Motor neuron (in vitro differentiated cells): ENCODE measurements around the gene VWA8. TPM values are rescaled to one million over a fixed set of nuclear protein-coding genes. Genes with fewer than 3 reads are reported as not detected.
"Not testable (repeated sequence)": the region's sequence is repeated elsewhere in the genome, so short reads cannot be mapped to it uniquely, and the experiment has no call there.

Source experiments
- ATAC-seq, 8 experiments: fragments of 200-7000 bp; cut with Tn5 transposase; replicated peaks in 6 of 8; 2 replicates each; pipeline ENCODE4 v1.8.0; 2021; ENCODE audit warnings: mild to moderate bottlenecking in 8 of 8, moderate library complexity in 8 of 8
- H3K27ac ChIP-seq, 2 donors: fragments of 250-450 bp; sonication (Bioruptor Pico); 2 replicates each; pipeline ENCODE4 v1.9.0; 2021; ENCODE audit warnings: antibody characterized with exemption in 2 of 2, mild to moderate bottlenecking in 2 of 2, moderate library complexity in 1 of 2
- H3K4me1 ChIP-seq, 2 donors: fragments of 250-450 bp; sonication (Bioruptor Pico); replicated peaks in 1 of 2; 2 replicates each; pipeline ENCODE4 v1.6.1; 2021; ENCODE audit warnings: antibody characterized with exemption in 2 of 2, mild to moderate bottlenecking in 2 of 2, moderate library complexity in 1 of 2
- H3K4me3 ChIP-seq, 5 donors: fragments of 250-450 bp; sonication (Bioruptor Pico); 2 replicates each; pipeline ENCODE4 v1.9.0; 2021; ENCODE audit warnings: antibody characterized with exemption in 5 of 5, mild to moderate bottlenecking in 5 of 5, moderate library complexity in 4 of 5
- WGBS, 10 experiments: fragments of 450-650 bp; shearing (Covaris generic); methylation state at CpG; one replicate each; pipeline ENCODE4 v1.0.0; 2022; 5-methylcytosine and 5-hydroxymethylcytosine counted together
- in situ Hi-C, 9 experiments: fragments of 400-800 bp; cut with MboI; loops; one replicate each; pipeline ENCODE4 v1.15.0; 2021; ENCODE audit warnings: low sequenced_read_pairs in 9 of 9, low pct_unique_long_range_greater_than_20kb in 2 of 9; ENCODE audit not compliant: unreplicated experiment in 9 of 9
- total RNA-seq, 8 experiments: library from RNA; unstranded; fragments of 300-600 nt; gene quantifications; 2 replicates each; pipeline versions ENCODE4 v1.2.3 to v1.2.4, GENCODE V29; 2022

VWA8 gene
- total RNA-seq, 8 experiments from 2014 or later, result 9.1 to 31.7 (median 11.8) TPM

DNA sequence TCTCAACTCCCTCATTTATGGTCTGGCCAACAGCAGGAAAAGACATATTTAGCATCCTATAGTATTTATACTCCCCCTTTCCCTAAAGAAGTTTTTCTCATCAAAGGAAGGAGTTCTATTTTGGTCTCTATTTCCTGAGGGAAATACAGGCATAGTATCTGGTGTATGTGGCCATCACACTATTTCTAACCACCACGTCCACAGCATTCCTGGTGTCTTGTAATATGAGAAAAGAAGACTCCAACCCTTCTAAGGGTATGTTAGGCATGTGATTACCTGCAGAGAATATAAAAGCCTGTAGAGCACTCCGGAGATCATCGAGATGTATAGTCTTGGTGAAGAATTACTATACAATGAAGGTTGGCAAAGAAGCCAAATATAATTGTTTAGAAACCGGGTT is 137.4 kb downstream of the VWA8 start:
- no peak for ATAC-seq
- no peak overlapping the region for H3K4me3 ChIP-seq
- H3K27ac ChIP-seq, result no peak overlapping the region
- WGBS, 10 experiments, result 73 to 100% (median 88%) methylated on average over 1 to 4 of the region's 4 CpGs; no CpG with 5 or more reads in 1 of the 10 experiments
- in situ Hi-C loops, result no loop called here
- no peaks in the 10 kb centered on the region for H3K4me1 ChIP-seq

DNA sequence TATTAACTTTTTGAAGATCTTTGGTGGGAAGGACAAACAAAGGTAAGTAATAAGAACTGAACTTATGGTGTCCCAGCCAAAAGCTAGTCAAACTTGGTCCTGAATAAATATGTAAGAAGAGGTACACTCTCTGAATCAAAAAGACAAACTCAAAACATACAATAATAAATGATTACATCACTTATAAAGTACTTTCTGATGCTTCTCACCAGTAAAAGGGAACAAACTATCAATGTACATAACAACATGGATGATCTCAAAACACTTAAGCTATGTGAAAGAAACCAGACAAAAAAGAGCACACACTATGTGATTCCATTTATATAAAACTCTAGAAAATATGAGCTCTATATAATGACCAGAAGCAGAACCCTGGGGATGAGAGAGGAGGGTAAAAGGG is 138.3 kb downstream of the VWA8 start:
- in situ Hi-C loops, result no loop called here
- no peak for ATAC-seq
- Histone ChIP-seq H3K4me3 (no peak overlapping the region), H3K4me1 (no peaks in the 10 kb centered on the region), H3K27ac (no peak overlapping the region)

DNA sequence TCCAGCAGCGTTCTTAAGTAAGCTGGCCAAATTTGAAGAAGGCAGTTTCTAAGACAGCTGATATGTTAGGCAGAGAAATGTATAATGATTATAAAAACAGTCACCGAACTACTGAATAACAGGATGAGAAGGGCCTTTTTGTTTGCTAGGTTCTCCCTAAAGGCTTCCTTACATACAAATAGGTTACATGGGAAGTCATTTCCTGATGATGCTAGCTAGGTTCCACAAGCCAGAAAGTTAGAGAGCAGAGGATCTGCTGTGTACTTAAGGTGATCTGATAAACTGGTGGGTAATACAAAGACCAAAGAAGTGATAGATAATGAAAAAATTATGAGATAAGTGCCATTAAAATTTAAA is 139.7 kb downstream of the VWA8 start:
- Histone ChIP-seq H3K27ac (no peak overlapping the region), H3K4me3 (no peak overlapping the region), H3K4me1 (no peaks in the 10 kb centered on the region)
- no peak for ATAC-seq
- WGBS, 10 experiments, result 0 to 100% (median 64%) methylated on average over 1 to 2 of the region's 2 CpGs; no CpG with 5 or more reads in 1 of the 10 experiments
- in situ Hi-C loops, result no loop called here

DNA sequence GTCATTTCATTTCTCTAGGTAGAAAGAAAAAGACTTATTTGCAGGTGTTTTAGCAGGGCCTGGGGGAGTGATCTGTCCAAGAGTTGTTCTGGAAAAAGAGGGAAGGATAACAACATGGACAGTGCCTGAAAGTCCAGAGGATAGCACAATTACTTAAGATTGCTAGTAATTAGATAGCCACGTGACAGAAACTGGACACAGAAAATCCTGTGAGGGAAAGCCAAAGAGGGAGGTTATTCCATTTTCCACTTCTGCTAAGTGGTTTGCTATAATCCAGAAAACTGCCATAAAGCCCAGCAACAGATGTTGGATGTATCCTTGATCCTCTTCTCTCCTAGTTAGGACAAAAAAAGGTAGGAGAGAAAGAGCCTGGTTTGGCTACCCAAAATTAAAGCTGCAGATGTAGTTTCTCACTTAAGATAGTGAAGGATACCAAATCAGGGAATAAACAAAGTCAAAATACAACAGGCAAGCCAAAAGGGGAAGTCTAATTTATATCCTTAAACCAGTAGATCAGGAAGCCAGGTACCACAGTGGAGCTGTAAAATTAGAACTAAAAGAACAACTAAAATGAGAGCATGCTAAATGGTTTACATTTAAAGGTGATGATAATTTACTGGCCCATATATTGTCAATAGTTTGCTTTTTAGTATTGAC is 140.2 kb downstream of the VWA8 start:
- 60 to 100% (median 100%) methylated on average over 1 of the region's 1 CpG; no CpG with 5 or more reads in 1 of the 10 experiments for WGBS, 10 experiments
- H3K4me1 ChIP-seq, result no peaks in the 10 kb centered on the region
- H3K27ac ChIP-seq, result no peak overlapping the region
- in situ Hi-C loops, result no loop called here
- no peak overlapping the region for H3K4me3 ChIP-seq
- no peak for ATAC-seq

DNA sequence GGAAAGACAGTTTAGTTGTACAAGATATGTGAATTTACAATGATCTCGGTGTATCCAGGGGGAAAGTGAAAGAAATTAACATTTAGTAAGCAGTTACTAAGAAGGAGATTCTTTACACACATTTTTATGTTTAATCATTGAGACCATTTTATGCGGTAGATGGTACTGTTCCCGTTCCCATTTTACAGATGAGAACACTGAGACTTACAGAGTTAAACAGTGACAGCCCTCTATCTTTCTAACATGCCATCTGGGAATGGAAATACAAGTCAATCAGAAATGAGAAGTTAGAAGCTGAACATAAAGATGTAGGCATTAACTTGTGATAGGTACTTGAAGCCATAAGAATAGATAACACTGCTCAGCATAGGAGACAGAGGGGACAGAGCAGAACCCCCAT is 144.9 kb downstream of the VWA8 start:
- no peak for ATAC-seq
- 92 to 100% (median 100%) methylated on average over 2 to 3 of the region's 3 CpGs; no CpG with 5 or more reads in 1 of the 10 experiments for WGBS, 10 experiments
- no peak overlapping the region for H3K4me3 ChIP-seq
- H3K4me1 ChIP-seq, result no peaks in the 10 kb centered on the region
- in situ Hi-C loops, result no loop called here
- no peak overlapping the region for H3K27ac ChIP-seq

DNA sequence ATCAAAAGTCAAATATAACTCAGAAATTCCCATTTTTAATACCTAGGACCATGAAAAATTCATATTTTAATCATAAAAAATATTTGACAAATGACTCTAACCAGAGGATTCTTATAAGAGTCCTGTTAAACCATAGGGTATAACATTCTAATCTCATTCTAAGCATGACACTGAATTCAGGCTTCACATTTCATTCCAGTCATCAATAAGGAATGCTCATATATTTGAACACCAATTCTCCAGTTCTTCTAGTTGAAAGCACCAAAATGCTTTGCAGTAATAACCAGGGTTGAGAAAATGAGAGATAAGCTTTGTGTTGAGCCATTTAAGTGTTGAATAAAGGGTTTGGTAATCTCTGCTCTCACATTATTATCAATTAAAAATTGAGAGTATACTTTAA is 147.5 kb downstream of the VWA8 start:
- Histone ChIP-seq H3K4me3 (no peak overlapping the region), H3K27ac (no peak overlapping the region), H3K4me1 (no peaks in the 10 kb centered on the region)
- in situ Hi-C loops, result no loop called here
- no peak for ATAC-seq

DNA sequence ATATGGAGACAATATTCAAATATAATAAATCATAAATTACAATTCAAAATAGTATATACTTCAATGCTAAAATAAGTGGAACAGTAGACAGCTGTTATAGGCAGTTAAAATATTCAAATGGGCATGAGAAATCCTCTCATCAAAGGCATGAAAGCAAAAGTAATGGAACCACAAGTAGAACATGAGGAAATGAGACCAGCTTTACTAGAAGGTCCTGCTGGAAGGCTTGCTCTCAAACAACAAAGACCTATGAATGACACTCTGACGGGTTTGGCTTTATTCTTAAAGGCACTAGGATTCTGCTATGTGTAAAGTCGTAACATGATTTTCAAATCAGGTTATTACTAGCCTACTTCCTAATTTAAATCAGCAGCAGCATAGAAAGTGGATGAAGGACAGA is 148.1 kb downstream of the VWA8 start:
- Histone ChIP-seq H3K27ac (no peak overlapping the region), H3K4me1 (no peaks in the 10 kb centered on the region), H3K4me3 (no peak overlapping the region)
- 83 to 100% (median 94%) methylated on average over 1 to 2 of the region's 2 CpGs; no CpG with 5 or more reads in 3 of the 10 experiments for WGBS, 10 experiments
- in situ Hi-C loops, result no loop called here
- no peak for ATAC-seq

DNA sequence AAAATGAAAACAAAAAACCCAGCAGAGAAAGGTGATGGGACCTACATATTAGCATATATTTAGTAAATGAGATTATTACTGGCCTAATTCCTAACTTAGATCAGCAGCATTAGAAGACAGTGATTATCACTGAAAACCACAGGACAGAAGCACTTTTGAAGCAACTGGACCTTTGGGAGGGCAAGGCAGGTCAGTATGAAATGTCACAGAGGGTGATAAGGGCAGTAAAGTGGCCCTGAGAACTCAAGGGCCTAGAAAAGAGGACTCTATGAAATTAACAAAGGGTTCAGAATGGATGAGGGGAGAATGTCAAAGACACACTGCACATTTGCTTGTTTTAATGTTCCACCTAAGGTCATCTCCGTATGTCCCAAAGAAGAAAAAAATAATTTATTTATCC is 148.7 kb downstream of the VWA8 start:
- ATAC-seq, result no peak
- WGBS, 10 experiments, result 60 to 100% (median 86%) methylated on average over 1 of the region's 1 CpG; no CpG with 5 or more reads in 3 of the 10 experiments
- H3K4me1 ChIP-seq, result no peaks in the 10 kb centered on the region
- in situ Hi-C loops, result no loop called here
- no peak overlapping the region for H3K4me3 ChIP-seq
- no peak overlapping the region for H3K27ac ChIP-seq

DNA sequence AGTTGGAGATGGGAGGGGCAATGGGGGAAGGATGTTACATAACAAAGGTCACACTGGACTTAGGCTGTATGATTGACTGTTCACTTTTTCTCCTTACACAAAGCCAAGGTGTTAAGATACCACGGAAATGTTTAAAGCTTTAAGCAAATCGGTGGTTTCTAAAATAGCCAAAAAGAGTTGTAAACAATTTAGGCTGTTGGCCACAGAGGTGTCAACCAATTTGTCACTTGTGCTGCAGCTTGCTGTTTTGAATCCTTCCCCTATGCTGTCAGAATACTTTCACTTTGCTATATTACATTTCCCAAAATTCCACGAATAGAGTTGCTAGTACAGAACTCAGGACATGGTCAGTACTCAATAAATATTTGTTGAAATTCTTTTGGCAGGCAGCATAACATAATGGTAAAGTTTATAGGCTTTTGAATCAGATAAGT is 149.3 kb downstream of the VWA8 start:
- ATAC-seq, result no peak
- Histone ChIP-seq H3K27ac (no peak overlapping the region), H3K4me1 (no peaks in the 10 kb centered on the region), H3K4me3 (no peak overlapping the region)
- 13 to 100% (median 84%) methylated on average over 1 to 3 of the region's 3 CpGs; no CpG with 5 or more reads in 1 of the 10 experiments for WGBS, 10 experiments
- in situ Hi-C loops, result no loop called here

DNA sequence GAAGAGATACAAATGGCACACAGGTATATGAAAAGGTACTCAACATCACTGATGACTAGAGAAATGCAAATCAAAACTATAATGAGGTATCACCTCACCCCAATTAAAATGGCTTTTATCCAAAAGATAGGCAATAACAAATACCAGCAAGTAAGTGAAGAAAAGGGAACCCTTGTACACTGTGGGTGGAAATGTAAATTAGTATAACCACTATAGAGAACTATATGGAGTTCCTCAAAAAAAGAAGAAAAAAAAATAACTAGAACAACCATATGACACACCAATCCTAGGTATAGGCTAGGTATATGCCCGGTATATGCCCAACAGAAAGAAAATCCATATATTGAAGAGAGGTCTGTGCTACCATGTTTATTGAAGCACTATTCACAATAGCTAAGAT is 150.9 kb downstream of the VWA8 start:
- Histone ChIP-seq H3K4me3 (no peak overlapping the region), H3K4me1 (no peaks in the 10 kb centered on the region), H3K27ac (no peak overlapping the region)
- in situ Hi-C loops, result no loop called here
- 90 to 100% (median 100%) methylated on average over 1 of the region's 1 CpG; no CpG with 5 or more reads in 3 of the 10 experiments for WGBS, 10 experiments
- no peak for ATAC-seq

DNA sequence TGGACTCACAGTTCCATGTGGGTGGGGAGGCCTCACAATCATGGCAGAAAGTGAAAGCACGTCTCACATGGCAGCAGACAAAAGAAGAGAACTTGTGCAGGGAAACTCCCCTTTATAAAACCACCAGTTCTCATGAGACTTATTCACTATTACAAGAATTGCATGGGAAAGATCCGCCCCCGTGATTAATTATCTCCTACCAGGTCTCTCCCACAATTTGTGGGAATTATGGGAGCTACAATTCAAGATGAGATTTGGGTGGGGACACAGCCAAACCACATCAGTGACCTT is 157.5 kb downstream of the VWA8 start:
- H3K4me3 ChIP-seq, ATAC-seq, in situ Hi-C loops, H3K4me1 ChIP-seq, H3K27ac ChIP-seq: not testable (repeated sequence)
- 87 to 100% (median 100%) methylated on average over 1 to 3 of the region's 3 CpGs; no CpG with 5 or more reads in 5 of the 10 experiments for WGBS, 10 experiments

DNA sequence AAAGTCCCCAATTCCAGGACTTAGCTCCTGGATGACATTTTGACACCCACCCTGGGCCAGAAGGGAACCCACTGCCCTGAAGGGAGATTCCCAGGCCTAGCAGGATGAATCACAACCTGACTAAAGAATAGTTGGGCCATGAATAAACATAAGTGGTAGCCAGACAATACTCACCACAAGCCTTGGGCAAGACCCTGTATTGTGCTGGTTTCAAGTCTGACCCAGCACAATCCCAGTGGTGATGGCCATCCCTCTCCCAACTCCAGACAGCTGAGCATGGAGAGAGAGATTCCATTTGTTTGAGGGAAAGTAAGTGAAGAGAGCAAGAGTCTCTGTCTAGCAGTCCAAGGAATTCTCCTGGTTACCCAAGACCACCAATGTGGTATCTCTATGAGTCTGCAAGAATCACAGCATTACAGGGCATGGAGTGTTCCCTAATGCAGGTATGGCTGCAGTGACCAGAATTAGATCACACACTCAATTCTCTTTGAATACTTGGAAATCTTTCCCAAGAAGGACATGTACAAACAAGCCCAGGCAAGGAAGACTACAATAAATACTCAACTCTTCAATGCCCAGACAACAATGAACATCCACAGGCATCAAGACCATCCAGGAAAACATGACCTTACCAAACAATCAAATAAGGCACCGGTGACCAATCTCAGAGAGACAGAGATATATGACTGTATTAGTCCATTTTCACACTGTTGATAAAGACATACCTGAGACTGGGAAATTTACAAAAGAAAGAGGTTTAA is 158.0 kb downstream of the VWA8 start:
- in situ Hi-C loops, result no loop called here
- peak in 2 of 8 experiments; percentile 80 to 81 for ATAC-seq
- H3K4me1 ChIP-seq, result no peaks in the 10 kb centered on the region
- no peak overlapping the region for H3K27ac ChIP-seq
- no peak overlapping the region for H3K4me3 ChIP-seq
- WGBS, 10 experiments, result 60 to 100% (median 86%) methylated on average over 1 of the region's 1 CpG; no CpG with 5 or more reads in 3 of the 10 experiments

DNA sequence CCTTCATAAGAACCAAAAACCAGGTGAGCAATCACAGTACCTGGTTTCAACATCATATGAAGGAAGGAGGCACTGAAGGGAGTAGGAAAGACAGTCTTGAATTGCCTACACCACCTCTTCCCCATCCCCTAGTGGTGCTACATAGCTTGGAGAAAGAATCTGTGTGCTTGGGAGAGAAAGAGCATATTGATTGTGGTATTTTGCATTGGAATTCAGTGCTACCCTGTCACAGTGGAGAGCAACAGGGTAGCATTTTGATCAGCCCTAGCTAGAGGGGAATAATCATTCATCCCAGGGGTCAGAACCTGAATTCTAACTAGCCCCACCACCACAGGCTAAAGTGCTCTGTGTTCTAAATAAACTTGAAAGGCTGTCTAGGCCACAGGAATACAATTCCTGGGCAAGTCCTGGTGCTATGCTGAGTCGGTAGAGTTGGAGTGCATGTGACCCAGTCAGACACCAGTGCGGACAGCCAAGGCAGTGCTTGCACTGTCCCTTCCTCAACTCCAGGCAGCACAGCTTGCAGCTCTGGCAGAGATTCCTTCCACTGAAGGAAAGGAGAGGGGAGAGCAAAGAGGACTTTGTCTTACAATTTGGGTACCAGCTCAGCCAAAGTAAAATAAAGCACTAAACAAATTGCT is 158.7 kb downstream of the VWA8 start:
- Histone ChIP-seq H3K4me1 (no peaks in the 10 kb centered on the region), H3K4me3 (no peak overlapping the region), H3K27ac (no peak overlapping the region)
- peak in 2 of 8 experiments; percentile 75 to 77 for ATAC-seq
- 80 to 100% (median 87%) methylated on average over 1 to 2 of the region's 2 CpGs; no CpG with 5 or more reads in 6 of the 10 experiments for WGBS, 10 experiments
- in situ Hi-C loops, result no loop called here
